GM23338 (cell line): ENCODE data around the gene USP17L30.
"Not testable (repeated sequence)": the region's sequence is repeated elsewhere in the genome, so short reads cannot be mapped to it uniquely, and the experiment has no call there.

Experiments
- CREB1 ChIP-seq: fragments of 250-450 bp; sonication (Bioruptor Pico); IDR thresholded peaks from 2 replicates; pipeline ENCODE4 v1.5.0; 2020; ENCODE audit warnings: low read depth, mild to moderate bottlenecking, moderate library complexity
- EZH2 ChIP-seq: fragments of 200-600 bp; sonication (generic); IDR thresholded peaks from one replicate; pipeline ENCODE4 v1.8.0; 2017; ENCODE audit warnings: antibody characterized with exemption, mild to moderate bottlenecking, low read depth; ENCODE audit not compliant: unreplicated experiment
- JUNB ChIP-seq: IDR thresholded peaks from one replicate; pipeline ENCODE4 v1.6.1; 2016; ENCODE audit warnings: antibody characterized with exemption; ENCODE audit not compliant: unreplicated experiment
- NANOG ChIP-seq: IDR thresholded peaks from 2 replicates; pipeline ENCODE4 v1.6.1; 2016; ENCODE audit warnings: antibody characterized with exemption, borderline replicate concordance
- POLR2AphosphoS5 ChIP-seq: IDR thresholded peaks from 2 replicates; pipeline ENCODE4 v1.6.1; 2016; ENCODE audit warnings: antibody characterized with exemption, low read depth
- REST ChIP-seq: IDR thresholded peaks from one replicate; pipeline ENCODE4 v1.6.1; 2018; ENCODE audit warnings: antibody characterized with exemption; ENCODE audit not compliant: unreplicated experiment
- TF ChIP-seq, protein P1 (sequence below), 2 experiments: fragments of 200-600 bp in 1 of 2; sonication (generic) in 1 of 2; conservative IDR thresholded peaks; 2 replicates each; pipeline versions ENCODE4 v1.5.1 to v1.6.1; 2016 to 2017; ENCODE audit warnings: antibody characterized with exemption in 2 of 2, low read depth in 2 of 2, mild to moderate bottlenecking in 2 of 2, moderate library complexity in 1 of 2
- TF ChIP-seq, protein P2 (sequence below): fragments of 250-450 bp; sonication (Bioruptor Pico); IDR thresholded peaks from 2 replicates; pipeline ENCODE4 v1.5.0; 2020; ENCODE audit warnings: mild to moderate bottlenecking, moderate library complexity

- TF ChIP-seq, protein P1, sequence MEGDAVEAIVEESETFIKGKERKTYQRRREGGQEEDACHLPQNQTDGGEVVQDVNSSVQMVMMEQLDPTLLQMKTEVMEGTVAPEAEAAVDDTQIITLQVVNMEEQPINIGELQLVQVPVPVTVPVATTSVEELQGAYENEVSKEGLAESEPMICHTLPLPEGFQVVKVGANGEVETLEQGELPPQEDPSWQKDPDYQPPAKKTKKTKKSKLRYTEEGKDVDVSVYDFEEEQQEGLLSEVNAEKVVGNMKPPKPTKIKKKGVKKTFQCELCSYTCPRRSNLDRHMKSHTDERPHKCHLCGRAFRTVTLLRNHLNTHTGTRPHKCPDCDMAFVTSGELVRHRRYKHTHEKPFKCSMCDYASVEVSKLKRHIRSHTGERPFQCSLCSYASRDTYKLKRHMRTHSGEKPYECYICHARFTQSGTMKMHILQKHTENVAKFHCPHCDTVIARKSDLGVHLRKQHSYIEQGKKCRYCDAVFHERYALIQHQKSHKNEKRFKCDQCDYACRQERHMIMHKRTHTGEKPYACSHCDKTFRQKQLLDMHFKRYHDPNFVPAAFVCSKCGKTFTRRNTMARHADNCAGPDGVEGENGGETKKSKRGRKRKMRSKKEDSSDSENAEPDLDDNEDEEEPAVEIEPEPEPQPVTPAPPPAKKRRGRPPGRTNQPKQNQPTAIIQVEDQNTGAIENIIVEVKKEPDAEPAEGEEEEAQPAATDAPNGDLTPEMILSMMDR (conservative IDR thresholded peaks at IDR 0.05; ENCODE audit: low read depth in 2 of 2), result not testable (repeated sequence)
- not testable (repeated sequence) for TF ChIP-seq EZH2; NANOG; POLR2AphosphoS5; REST; JUNB; CREB1 (CRISPR knock-in tag)
- TF ChIP-seq, protein P2, sequence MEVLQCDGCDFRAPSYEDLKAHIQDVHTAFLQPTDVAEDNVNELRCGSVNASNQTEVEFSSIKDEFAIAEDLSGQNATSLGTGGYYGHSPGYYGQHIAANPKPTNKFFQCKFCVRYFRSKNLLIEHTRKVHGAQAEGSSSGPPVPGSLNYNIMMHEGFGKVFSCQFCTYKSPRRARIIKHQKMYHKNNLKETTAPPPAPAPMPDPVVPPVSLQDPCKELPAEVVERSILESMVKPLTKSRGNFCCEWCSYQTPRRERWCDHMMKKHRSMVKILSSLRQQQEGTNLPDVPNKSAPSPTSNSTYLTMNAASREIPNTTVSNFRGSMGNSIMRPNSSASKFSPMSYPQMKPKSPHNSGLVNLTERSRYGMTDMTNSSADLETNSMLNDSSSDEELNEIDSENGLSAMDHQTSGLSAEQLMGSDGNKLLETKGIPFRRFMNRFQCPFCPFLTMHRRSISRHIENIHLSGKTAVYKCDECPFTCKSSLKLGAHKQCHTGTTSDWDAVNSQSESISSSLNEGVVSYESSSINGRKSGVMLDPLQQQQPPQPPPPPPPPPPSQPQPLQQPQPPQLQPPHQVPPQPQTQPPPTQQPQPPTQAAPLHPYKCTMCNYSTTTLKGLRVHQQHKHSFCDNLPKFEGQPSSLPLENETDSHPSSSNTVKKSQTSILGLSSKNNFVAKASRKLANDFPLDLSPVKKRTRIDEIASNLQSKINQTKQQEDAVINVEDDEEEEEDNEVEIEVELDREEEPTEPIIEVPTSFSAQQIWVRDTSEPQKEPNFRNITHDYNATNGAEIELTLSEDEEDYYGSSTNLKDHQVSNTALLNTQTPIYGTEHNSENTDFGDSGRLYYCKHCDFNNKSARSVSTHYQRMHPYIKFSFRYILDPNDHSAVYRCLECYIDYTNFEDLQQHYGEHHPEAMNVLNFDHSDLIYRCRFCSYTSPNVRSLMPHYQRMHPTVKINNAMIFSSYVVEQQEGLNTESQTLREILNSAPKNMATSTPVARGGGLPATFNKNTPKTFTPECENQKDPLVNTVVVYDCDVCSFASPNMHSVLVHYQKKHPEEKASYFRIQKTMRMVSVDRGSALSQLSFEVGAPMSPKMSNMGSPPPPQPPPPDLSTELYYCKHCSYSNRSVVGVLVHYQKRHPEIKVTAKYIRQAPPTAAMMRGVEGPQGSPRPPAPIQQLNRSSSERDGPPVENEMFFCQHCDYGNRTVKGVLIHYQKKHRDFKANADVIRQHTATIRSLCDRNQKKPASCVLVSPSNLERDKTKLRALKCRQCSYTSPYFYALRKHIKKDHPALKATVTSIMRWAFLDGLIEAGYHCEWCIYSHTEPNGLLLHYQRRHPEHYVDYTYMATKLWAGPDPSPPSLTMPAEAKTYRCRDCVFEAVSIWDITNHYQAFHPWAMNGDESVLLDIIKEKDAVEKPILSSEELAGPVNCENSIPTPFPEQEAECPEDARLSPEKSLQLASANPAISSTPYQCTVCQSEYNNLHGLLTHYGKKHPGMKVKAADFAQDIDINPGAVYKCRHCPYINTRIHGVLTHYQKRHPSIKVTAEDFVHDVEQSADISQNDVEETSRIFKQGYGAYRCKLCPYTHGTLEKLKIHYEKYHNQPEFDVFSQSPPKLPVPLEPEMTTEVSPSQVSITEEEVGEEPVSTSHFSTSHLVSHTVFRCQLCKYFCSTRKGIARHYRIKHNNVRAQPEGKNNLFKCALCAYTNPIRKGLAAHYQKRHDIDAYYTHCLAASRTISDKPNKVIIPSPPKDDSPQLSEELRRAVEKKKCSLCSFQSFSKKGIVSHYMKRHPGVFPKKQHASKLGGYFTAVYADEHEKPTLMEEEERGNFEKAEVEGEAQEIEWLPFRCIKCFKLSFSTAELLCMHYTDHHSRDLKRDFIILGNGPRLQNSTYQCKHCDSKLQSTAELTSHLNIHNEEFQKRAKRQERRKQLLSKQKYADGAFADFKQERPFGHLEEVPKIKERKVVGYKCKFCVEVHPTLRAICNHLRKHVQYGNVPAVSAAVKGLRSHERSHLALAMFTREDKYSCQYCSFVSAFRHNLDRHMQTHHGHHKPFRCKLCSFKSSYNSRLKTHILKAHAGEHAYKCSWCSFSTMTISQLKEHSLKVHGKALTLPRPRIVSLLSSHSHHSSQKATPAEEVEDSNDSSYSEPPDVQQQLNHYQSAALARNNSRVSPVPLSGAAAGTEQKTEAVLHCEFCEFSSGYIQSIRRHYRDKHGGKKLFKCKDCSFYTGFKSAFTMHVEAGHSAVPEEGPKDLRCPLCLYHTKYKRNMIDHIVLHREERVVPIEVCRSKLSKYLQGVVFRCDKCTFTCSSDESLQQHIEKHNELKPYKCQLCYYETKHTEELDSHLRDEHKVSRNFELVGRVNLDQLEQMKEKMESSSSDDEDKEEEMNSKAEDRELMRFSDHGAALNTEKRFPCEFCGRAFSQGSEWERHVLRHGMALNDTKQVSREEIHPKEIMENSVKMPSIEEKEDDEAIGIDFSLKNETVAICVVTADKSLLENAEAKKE, result not testable (repeated sequence)
Observed at GRCh38 chr4:9362829-9363228, at the start of gene USP17L30.
